Peyer's patch (tissue), 4 donors: ENCODE results near the gene CYP27B1. TPM values are rescaled to one million over a fixed set of nuclear protein-coding genes. Genes with fewer than 3 reads are reported as not detected.
"Not testable (repeated sequence)": the region's sequence is repeated elsewhere in the genome, so short reads cannot be mapped to it uniquely, and the experiment has no call there.

ENCODE experiments used
- DNase-seq, 3 donors: peaks; one replicate each; pipeline ENCODE4 v3.0.0-alpha.2; 2017 to 2019
- H3K27ac ChIP-seq, 4 donors: fragments of 200-600 bp; sonication (generic); one replicate each; pipeline ENCODE4 v1.5.1; 2016 to 2019
- H3K27me3 ChIP-seq, 2 donors: fragments of 200-600 bp; sonication (generic); one replicate each; pipeline ENCODE4 v1.5.1; 2019
- H3K36me3 ChIP-seq, 3 donors: fragments of 200-600 bp; sonication (generic); one replicate each; pipeline ENCODE4 v1.5.1; 2016 to 2019
- H3K4me1 ChIP-seq, 4 donors: fragments of 200-600 bp; sonication (generic); one replicate each; pipeline ENCODE4 v1.5.1; 2016 to 2019
- H3K4me3 ChIP-seq, 4 donors: fragments of 200-600 bp; sonication (generic); 1 replicate in 3 of 4; 2 replicates in 1 of 4; pipeline ENCODE4 v1.5.1; 2016 to 2019; ENCODE audit warnings: mild to moderate bottlenecking in 1 of 4
- H3K9me3 ChIP-seq, 4 donors: fragments of 200-600 bp; sonication (generic); one replicate each; pipeline ENCODE4 v1.5.1; 2016 to 2019; ENCODE audit warnings: mild to moderate bottlenecking in 1 of 4
- POLR2A ChIP-seq, 2 donors: fragments of 450-650 bp; IDR thresholded peaks; one replicate each; pipeline ENCODE4 v1.5.1; 2017; ENCODE audit warnings: antibody characterized with exemption in 2 of 2, mild to moderate bottlenecking in 2 of 2, moderate library complexity in 2 of 2
- total RNA-seq, 4 donors: library from RNA; depleted of rRNA; stranded (reverse); fragments of >200 nt; gene quantifications; one replicate each; pipeline ENCODE4 v1.1.0, GENCODE V29; 2016
- TF ChIP-seq, protein P1 (sequence below), 6 experiments: fragments of 450-650 bp in 4 of 6; fragments of 200-600 bp in 2 of 6; sonication (generic) in 1 of 6; IDR thresholded peaks; one replicate each; pipeline ENCODE4 v1.5.1; 2017 to 2019; ENCODE audit warnings: antibody characterized with exemption in 6 of 6, mild to moderate bottlenecking in 3 of 6, moderate library complexity in 1 of 6

The CYP27B1 gene
- total RNA-seq, 4 donors from 2014 or later = 1.7 TPM; not detected in 3

DNA sequence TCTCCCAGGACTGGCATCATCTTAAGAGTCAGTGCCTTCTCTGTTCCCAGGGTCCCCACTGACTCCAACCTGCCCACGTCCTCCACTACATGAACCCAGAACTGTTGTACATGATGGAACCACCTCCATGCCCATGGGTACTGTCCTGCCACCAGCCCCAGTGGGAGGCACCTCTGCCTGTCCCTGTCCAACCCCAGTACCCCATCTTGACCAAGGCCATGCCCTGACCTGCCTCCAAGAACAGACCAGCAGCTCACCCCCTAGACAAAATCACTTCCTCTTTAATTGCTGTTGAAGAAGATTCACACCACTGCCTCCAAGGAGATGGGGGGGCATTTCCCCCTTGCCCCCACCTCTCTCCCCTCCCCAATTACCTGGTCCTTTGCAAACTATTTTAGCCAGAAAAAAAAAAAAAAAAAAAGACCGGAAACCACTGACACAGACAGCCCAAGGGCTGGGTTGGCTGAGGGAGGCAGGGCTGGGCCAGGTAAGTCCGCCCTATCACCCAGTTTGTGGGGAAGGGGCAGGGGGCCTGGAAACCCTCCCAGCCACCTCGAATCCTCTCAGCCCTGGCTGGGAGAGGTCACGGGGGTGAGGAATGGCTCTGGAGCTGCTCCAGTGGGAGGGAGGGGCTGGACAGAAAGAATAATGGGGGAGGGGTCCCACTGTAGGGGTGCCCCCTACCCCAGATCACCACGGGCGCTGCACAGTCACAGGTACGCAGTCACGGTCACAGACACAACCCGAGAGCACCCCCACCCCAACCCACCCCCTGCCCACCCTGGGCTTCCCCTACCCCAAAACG is 41.7 kb downstream of the CYP27B1 start:
- no peak overlapping the region for H3K4me3 ChIP-seq
- H3K27me3 ChIP-seq = peaks cover 0 to 8% of the 10 kb centered on the region in 2 donors
- H3K27ac ChIP-seq = no peak overlapping the region
- H3K4me1 ChIP-seq = peaks cover 0 to 9% (median 0%) of the 10 kb centered on the region in 4 donors
- TF ChIP-seq POLR2A (IDR thresholded peaks at IDR 0.05) = no peak
- TF ChIP-seq, protein P1, sequence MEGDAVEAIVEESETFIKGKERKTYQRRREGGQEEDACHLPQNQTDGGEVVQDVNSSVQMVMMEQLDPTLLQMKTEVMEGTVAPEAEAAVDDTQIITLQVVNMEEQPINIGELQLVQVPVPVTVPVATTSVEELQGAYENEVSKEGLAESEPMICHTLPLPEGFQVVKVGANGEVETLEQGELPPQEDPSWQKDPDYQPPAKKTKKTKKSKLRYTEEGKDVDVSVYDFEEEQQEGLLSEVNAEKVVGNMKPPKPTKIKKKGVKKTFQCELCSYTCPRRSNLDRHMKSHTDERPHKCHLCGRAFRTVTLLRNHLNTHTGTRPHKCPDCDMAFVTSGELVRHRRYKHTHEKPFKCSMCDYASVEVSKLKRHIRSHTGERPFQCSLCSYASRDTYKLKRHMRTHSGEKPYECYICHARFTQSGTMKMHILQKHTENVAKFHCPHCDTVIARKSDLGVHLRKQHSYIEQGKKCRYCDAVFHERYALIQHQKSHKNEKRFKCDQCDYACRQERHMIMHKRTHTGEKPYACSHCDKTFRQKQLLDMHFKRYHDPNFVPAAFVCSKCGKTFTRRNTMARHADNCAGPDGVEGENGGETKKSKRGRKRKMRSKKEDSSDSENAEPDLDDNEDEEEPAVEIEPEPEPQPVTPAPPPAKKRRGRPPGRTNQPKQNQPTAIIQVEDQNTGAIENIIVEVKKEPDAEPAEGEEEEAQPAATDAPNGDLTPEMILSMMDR (IDR thresholded peaks at IDR 0.05) = no peak
- H3K36me3 ChIP-seq = peaks cover 0 to 18% (median 0%) of the 10 kb centered on the region in 3 donors
- peak in 1 of 3 donors; percentile 43 for DNase-seq
- no peaks in the 10 kb centered on the region for H3K9me3 ChIP-seq

GRCh38 chr12:57724003-57724935 is 42.6 kb downstream of the CYP27B1 start:
- Histone ChIP-seq H3K36me3 (peaks cover 0 to 27% (median 0%) of the 10 kb centered on the region in 3 donors), H3K27me3 (peaks cover 0 to 8% of the 10 kb centered on the region in 2 donors), H3K4me3 (no peak overlapping the region), H3K4me1 (peaks cover 0 to 9% (median 0%) of the 10 kb centered on the region in 4 donors), H3K9me3 (no peaks in the 10 kb centered on the region), H3K27ac (no peak overlapping the region)
- peak in 1 of 3 donors; percentile 40 for DNase-seq
- TF ChIP-seq POLR2A (IDR thresholded peaks at IDR 0.05) = no peak
- TF ChIP-seq, protein P1 (IDR thresholded peaks at IDR 0.05) = no peak

DNA sequence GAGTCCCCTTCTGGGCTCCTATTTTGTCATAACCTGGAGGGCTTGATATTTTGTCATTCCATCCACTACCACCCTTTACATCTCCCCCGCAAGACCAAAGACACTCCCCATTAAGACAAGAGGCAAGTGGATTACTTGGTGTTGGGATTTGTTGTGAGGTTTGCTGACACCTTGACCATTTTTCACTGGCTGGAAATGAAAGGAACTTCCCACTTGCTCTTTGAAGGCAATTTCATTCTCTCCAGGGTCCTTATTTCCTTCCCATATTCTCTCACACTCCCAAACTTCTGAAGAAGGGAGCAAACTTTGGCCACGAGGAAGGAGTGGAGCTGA is 43.3 kb downstream of the CYP27B1 start:
- Histone ChIP-seq H3K4me3 (no peak overlapping the region), H3K36me3 (peaks cover 0 to 33% (median 0%) of the 10 kb centered on the region in 3 donors), H3K27ac (no peak overlapping the region)

GRCh38 chr12:57722716-57723629 is 43.9 kb downstream of the CYP27B1 start:
- TF ChIP-seq, protein P1 (IDR thresholded peaks at IDR 0.05) = no peak
- no peak for TF ChIP-seq POLR2A (IDR thresholded peaks at IDR 0.05)
- peaks cover 0 to 4% of the 10 kb centered on the region in 2 donors for H3K27me3 ChIP-seq
- H3K4me1 ChIP-seq = peaks cover 0 to 9% (median 0%) of the 10 kb centered on the region in 4 donors
- H3K9me3 ChIP-seq = no peaks in the 10 kb centered on the region
- H3K27ac ChIP-seq = no peak overlapping the region
- H3K36me3 ChIP-seq = peaks cover 0 to 39% (median 0%) of the 10 kb centered on the region in 3 donors
- DNase-seq = peak in 1 of 3 donors; percentile 44
- no peak overlapping the region for H3K4me3 ChIP-seq

More for the DNA sequence above, 43.3 kb downstream of the CYP27B1 start:
- Histone ChIP-seq H3K27me3 (peaks cover 0 to 6% of the 10 kb centered on the region in 2 donors), H3K9me3 (no peaks in the 10 kb centered on the region), H3K4me1 (peaks cover 0 to 9% (median 0%) of the 10 kb centered on the region in 4 donors)
- TF ChIP-seq, protein P1 (IDR thresholded peaks at IDR 0.05) = no peak
- TF ChIP-seq POLR2A (IDR thresholded peaks at IDR 0.05) = no peak
- DNase-seq = peak in 1 of 3 donors; percentile 23

DNA sequence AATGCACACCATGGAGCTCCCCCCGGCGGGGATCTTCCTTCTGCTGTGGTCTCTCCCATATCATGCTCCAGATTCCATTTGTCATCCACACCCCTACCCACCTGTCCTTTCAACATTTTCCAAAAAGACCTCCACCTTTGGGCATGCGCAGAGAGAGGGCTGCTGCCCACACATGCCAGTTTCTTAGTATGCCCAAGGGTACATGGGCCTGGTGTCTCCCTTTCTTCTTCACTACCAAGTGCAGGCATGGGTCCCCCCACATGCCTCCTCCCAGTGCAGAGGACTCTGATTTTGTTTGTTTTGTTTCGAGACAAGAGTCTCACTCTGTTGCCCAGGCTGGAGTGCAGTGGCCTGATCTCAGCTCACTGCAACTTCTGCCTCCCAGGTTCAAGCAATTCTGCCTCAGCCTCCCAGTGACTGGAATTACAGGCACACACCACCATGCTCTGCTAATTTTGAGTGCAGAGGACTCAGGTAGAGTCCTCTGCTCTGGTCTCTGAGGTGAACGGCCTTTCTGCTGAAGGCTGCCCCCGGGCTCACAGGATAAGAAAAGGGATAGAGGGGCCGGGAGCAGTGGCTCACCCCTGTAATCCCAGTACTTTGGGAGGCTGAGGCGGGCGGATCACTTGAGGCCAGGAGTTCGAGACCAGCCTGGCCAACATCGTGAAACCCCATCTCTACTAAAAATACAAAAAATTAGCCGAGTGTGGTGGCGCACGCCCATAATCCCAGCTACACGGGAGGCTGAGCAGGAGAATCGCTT is 44.9 kb downstream of the CYP27B1 start:
- H3K36me3 ChIP-seq = peaks cover 0 to 49% (median 0%) of the 10 kb centered on the region in 3 donors
- H3K4me3 ChIP-seq, H3K4me1 ChIP-seq, H3K27me3 ChIP-seq, H3K27ac ChIP-seq, H3K9me3 ChIP-seq: not testable (repeated sequence)
- peak in 1 of 3 donors; percentile 39 for DNase-seq
